ENCODE results near the gene RANBP3L.
"Not testable (repeated sequence)": the region's sequence is repeated elsewhere in the genome, so short reads cannot be mapped to it uniquely, and the experiment has no call there.

The RANBP3L gene

DNA sequence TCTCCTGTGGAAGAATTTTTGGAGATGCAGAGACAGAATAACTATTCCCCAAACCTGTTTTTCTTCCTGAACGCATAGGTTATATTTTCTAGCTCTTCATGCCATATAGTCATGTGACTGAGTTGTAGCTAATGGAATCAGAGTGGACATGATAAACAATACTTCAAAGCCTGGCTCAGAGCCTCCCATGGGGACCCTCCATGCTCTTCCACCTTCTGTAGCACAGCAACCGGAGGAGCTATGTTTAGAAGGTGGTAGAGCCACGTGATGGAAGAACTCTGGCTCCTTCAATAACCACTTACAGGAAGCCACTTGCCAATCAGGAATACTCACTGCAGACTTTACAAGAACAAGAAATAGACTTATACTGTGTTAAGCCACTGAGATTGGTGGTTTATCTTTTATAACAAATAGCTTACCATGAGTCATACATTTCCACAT, 99.2 kb downstream of the RANBP3L start:
- no peak for DNase-seq

DNA sequence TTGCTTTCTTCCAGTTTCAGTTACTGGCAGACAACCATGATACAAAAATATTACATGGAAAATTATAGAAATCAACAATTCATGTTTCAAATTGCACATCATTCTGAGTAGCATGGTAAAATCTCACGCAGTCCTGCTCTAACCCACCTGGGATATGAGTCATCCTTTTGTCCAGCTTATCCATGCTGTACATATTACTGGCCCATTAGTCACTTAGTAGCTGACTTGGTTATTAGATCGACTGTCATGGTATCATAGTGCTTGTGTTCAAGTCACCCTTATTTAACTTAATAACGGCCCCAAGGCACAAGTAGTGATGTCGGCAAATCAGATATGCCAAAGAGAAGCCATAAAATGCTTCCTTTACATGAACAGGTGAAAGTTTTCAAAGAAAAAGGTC, 101.2 kb downstream of the RANBP3L start:
- no peak for DNase-seq

DNA sequence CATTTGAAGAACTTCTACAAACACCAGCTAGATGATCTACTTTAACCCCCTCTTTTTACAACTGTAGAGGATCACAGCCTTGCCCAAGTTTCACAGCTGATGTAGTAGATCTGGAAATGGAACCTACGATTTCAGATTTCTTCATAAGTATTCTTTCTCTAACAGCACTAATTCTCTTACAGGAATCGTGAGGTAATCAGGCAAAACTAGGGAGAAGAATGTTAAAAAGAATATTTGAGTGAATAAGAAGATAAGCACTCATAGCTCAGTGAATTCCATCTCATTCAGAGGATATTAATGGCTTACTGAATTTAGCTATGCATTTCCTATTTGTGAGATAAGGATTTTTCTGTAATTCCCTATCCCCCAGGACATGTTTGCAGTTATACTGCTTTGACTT, 102.1 kb downstream of the RANBP3L start:
- DNase-seq = no peak

DNA sequence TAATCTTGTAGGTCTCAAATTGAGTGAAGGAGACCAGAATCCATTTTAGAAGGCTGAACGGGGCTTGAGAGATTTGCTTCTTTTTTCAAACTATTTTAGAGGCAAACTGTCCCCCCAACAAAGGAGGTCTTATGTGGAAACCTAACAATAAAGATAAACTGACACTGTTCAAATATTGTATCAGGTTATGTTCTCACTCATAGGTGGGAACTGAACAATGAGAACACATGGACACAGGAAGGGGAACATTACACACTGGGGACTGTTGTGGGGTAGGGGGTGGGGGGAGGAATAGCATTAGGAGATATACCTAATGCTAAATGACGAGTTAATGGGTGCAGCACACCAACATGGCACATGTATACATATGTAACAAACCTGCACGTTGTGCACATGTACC, 102.9 kb downstream of the RANBP3L start:
- DNase-seq = not testable (repeated sequence)

Measured in activated CD4-positive, CD25-positive, alpha-beta regulatory T cell (primary cell).